Subcutaneous adipose tissue (tissue), 4 donors: ENCODE measurements around the gene DCDC1. TPM values are rescaled to one million over a fixed set of nuclear protein-coding genes. Genes with fewer than 3 reads are reported as not detected.

ENCODE experiments used
- total RNA-seq, 4 donors: library from RNA; depleted of rRNA; stranded (reverse); fragments of >200 nt; gene quantifications; one replicate each; pipeline ENCODE4 v1.1.0, GENCODE V29; 2016
- TF ChIP-seq, protein P1 (sequence below): fragments of 450-650 bp; IDR thresholded peaks from one replicate; pipeline ENCODE4 v1.5.1; 2016; ENCODE audit warnings: low read depth, mild to moderate bottlenecking, control low read depth, antibody characterized with exemption, moderate library complexity

The DCDC1 gene
- total RNA-seq, 4 donors from 2014 or later, result 0.17 to 0.22 TPM; not detected in 2

DNA sequence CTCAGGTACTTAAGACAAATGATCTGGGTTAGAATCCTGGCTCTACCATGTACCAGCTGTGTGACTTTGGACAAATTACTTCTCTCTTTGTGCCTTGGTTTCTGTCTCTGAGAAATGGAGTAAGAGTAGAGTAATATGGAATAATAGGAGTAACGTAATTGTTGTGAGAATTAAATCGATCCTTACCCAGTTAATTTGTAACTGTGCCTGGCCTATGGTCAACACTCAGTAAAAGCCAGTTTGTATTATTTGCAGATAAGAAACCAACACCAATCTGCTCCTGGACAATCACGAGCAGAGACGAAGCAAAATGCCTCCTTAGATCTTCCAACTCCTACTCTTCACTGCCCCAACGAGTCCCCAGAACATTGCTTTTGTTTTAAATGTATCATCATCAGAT lies 266.7 kb downstream of the DCDC1 start:
- TF ChIP-seq, protein P1, sequence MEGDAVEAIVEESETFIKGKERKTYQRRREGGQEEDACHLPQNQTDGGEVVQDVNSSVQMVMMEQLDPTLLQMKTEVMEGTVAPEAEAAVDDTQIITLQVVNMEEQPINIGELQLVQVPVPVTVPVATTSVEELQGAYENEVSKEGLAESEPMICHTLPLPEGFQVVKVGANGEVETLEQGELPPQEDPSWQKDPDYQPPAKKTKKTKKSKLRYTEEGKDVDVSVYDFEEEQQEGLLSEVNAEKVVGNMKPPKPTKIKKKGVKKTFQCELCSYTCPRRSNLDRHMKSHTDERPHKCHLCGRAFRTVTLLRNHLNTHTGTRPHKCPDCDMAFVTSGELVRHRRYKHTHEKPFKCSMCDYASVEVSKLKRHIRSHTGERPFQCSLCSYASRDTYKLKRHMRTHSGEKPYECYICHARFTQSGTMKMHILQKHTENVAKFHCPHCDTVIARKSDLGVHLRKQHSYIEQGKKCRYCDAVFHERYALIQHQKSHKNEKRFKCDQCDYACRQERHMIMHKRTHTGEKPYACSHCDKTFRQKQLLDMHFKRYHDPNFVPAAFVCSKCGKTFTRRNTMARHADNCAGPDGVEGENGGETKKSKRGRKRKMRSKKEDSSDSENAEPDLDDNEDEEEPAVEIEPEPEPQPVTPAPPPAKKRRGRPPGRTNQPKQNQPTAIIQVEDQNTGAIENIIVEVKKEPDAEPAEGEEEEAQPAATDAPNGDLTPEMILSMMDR, result no peak

DNA sequence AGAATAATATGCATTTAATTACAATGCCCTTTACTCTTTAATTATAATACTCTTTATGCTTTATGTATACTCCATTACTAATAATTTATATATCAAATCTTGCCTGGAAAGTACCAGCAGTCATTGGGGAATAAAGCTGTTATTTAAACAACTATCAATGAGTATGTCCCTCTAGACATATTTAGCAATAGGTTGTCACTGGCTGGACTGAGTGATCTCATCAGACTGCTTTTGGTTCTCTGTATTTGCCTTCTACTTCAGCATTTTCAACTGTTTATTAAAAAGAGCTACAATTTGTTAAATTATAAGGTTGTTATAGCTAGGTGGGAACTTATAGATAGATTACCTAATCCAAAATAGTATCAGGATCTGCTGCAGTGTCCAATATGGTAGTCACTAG lies 267.2 kb downstream of the DCDC1 start:
- TF ChIP-seq, protein P1, result no peak

- TF ChIP-seq, protein P1, result no peak
These were observed 273.2 kb downstream of the DCDC1 start for GRCh38 chr11:31096191-31096805.

- TF ChIP-seq, protein P1, result no peak
These were observed 276.9 kb downstream of the DCDC1 start for GRCh38 chr11:31092638-31093037.

DNA sequence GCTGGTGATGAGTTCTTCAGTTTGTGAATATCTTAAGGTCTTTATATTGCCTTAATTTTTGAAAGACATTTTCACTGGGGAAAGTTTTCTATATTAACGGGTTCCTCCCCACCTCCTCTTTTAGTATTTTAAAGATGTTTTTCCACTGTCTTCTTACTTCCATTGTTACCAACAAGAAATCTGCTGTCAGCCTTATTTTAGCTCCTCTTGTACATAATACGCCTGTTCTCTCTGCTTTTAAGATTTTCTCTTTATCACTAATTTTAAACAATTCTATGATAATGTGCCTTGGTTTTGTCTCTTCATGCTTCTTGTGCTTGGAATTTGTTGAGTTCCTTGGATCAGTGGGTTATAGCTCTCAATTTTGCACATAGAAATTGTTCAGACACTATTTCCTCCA lies 280.4 kb downstream of the DCDC1 start:
- TF ChIP-seq, protein P1, result no peak

- TF ChIP-seq, protein P1, result no peak
These were observed 299.9 kb downstream of the DCDC1 start for GRCh38 chr11:31069447-31070205.

- TF ChIP-seq, protein P1, result no peak
These were observed 308.7 kb downstream of the DCDC1 start for GRCh38 chr11:31060880-31061279.
